CD4-positive, alpha-beta T cell treated with Interleukin-6 at 100 ng/mL for 8 hours (primary cell): ENCODE measurements around the gene KIF16B.

Experiments used
- DNase-seq: peaks from one replicate; pipeline ENCODE4 v3.0.0-alpha.2; 2020; ENCODE audit warnings: mixed read lengths, low spot score

Gene KIF16B

GRCh38 chr20:16434062-16434664 lies 139.1 kb downstream of the KIF16B start:
- peak; percentile 4 for DNase-seq

- DNase-seq: no peak
Measured at GRCh38 chr20:16433293-16433580, 140.0 kb downstream of the KIF16B start.

- DNase-seq: no peak
Measured at GRCh38 chr20:16432466-16433292, 140.6 kb downstream of the KIF16B start.

GRCh38 chr20:16428112-16428511 lies 145.1 kb downstream of the KIF16B start:
- DNase-seq: no peak

GRCh38 chr20:16427571-16427970 lies 145.7 kb downstream of the KIF16B start:
- DNase-seq: no peak

GRCh38 chr20:16424780-16425179 lies 148.5 kb downstream of the KIF16B start:
- DNase-seq: no peak

- no peak for DNase-seq
Measured at GRCh38 chr20:16423311-16424212, 149.7 kb downstream of the KIF16B start.

GRCh38 chr20:16419138-16419715 lies 154.0 kb downstream of the KIF16B start:
- DNase-seq: no peak

GRCh38 chr20:16418616-16419015 lies 154.6 kb downstream of the KIF16B start:
- DNase-seq: no peak

- no peak for DNase-seq
Measured at GRCh38 chr20:16417001-16417400, 156.2 kb downstream of the KIF16B start.

- no peak for DNase-seq
Measured at GRCh38 chr20:16415071-16416053, 157.9 kb downstream of the KIF16B start.

- no peak for DNase-seq
Measured at GRCh38 chr20:16412906-16413305, 160.3 kb downstream of the KIF16B start.

GRCh38 chr20:16411361-16411760 lies 161.9 kb downstream of the KIF16B start:
- DNase-seq: no peak

- DNase-seq: no peak
Measured at GRCh38 chr20:16410626-16411025, 162.6 kb downstream of the KIF16B start.

GRCh38 chr20:16408981-16409380 lies 164.3 kb downstream of the KIF16B start:
- no peak for DNase-seq

- DNase-seq: no peak
Measured at GRCh38 chr20:16407251-16408067, 165.8 kb downstream of the KIF16B start.

GRCh38 chr20:16405254-16405653 lies 168.0 kb downstream of the KIF16B start:
- DNase-seq: no peak

- no peak for DNase-seq
Measured at GRCh38 chr20:16404640-16405039, 168.6 kb downstream of the KIF16B start.

GRCh38 chr20:16404171-16404570 lies 169.1 kb downstream of the KIF16B start:
- DNase-seq: no peak

GRCh38 chr20:16400234-16400633 lies 173.0 kb downstream of the KIF16B start:
- DNase-seq: no peak
